SH-SY5Y (cell line): ENCODE measurements around the gene ADAM12.

Source experiments
- GATA2 ChIP-seq: IDR thresholded peaks from 2 replicates; pipeline ENCODE4 v1.6.1; 2011; ENCODE audit warnings: mild to moderate bottlenecking, low read depth, low read length
- GATA3 ChIP-seq: IDR thresholded peaks from 2 replicates; pipeline ENCODE4 v1.6.1; 2011; ENCODE audit warnings: low read depth, mild to moderate bottlenecking, low read length, moderate library complexity

DNA sequence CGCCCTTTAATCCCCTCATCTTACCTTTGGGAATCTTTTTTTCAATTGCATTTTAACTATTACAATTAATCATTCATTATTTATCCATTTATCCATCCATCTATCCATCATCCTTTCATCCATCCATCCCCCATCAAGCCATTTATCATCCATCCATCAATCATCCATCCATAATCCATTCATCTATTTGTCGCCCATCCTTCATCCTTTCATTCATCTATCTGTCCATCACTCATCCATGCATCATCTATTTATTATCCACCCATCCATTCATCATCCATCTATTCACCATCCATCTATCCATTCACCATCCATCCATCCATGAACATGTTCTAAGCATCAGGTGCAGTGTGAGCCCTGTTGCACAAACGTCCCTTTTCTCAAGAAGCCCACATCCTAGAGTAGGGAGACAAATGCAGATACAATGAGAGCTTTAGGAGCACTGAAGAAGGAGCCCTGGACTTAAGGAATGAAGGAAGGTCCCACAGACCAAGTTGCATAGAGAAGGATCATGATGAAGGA, 199.5 kb downstream of the ADAM12 start:
- TF ChIP-seq GATA2 (no peak), GATA3 (no peak)
